Measurements from ENCODE around the gene PTHLH. TPM values are rescaled to one million over a fixed set of nuclear protein-coding genes. Genes with fewer than 3 reads are reported as not detected.
A peak's percentile ranks its signal among the peaks of the same experiment; 100 is the strongest.

Gene PTHLH
- total RNA-seq, 1 donor from 2014 or later: 7.9 TPM

DNA sequence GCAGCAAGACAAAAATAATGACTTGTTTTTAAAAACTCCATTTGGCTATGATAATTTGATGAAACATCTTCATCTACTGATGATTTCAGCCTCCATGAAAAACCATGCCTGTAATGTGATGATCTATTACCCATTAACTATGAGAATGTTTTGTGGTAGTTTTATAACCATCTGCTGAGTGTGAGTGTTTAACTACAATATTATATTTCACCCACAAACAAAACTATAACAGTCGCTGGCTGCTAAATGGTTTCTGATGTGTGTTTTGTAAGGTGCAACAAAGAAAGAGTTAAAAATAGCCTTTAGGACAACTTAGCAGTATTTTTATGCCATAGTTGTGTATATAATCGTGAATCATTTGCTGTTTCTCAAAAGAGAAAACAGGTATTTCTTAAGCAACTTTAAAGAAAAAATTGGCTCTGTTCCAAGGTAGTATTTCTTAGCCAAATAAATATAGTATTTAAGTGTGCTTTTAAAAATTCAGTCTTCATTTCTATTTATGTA is 4.9 kb downstream of the PTHLH start:
- Histone ChIP-seq H3K9me3 (no peaks in the 10 kb centered on the region), H3K4me3 (peak overlapping the region in 1 of 2 donors; percentile 58), H3K4me1 (peaks cover 42% of the 10 kb centered on the region), H3K27me3 (no peaks in the 10 kb centered on the region), H3K27ac (peak overlapping the region; percentile 91), H3K36me3 (peaks cover 0 to 8% of the 10 kb centered on the region in 2 donors)
- intact Hi-C loops (cut with DNase I): no loop called here
- TF ChIP-seq, protein P1, sequence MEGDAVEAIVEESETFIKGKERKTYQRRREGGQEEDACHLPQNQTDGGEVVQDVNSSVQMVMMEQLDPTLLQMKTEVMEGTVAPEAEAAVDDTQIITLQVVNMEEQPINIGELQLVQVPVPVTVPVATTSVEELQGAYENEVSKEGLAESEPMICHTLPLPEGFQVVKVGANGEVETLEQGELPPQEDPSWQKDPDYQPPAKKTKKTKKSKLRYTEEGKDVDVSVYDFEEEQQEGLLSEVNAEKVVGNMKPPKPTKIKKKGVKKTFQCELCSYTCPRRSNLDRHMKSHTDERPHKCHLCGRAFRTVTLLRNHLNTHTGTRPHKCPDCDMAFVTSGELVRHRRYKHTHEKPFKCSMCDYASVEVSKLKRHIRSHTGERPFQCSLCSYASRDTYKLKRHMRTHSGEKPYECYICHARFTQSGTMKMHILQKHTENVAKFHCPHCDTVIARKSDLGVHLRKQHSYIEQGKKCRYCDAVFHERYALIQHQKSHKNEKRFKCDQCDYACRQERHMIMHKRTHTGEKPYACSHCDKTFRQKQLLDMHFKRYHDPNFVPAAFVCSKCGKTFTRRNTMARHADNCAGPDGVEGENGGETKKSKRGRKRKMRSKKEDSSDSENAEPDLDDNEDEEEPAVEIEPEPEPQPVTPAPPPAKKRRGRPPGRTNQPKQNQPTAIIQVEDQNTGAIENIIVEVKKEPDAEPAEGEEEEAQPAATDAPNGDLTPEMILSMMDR (IDR thresholded peaks at IDR 0.05): no peak
- TF ChIP-seq POLR2A (IDR thresholded peaks at IDR 0.05) (no peak), POLR2AphosphoS5 (IDR thresholded peaks at IDR 0.05; ENCODE audit: insufficient read depth in 1 of 2, low read depth in 1 of 2) (no peak)
- DNase-seq (ENCODE audit: extremely low spot score in 2 of 2): no peak

DNA sequence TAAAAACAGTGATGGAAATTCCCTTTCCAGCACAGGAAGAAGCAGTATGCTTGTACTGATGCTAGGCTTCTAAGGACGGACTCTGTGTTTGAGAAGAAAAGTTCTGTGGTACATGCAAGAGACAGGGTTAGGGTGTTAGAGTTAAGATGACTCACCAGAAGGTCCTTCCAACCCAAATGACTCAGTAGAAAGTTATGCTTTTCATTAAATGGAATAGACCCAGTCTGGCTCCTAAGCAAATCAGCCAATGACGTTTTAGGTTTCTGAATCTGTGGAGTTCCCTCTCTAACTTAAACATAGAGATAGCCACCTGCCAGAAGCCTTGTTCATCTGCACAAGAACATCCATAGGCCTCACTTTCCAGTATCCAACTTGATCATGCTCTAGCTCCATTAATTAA is 5.7 kb downstream of the PTHLH start:
- intact Hi-C loops (cut with DNase I): no loop called here
- H3K36me3 ChIP-seq: peaks cover 0 to 11% of the 10 kb centered on the region in 2 donors
- peak overlapping the region in 1 of 2 donors; percentile 58 for H3K4me3 ChIP-seq
- no peaks in the 10 kb centered on the region for H3K27me3 ChIP-seq
- peak overlapping the region; percentile 91 for H3K27ac ChIP-seq
- no peaks in the 10 kb centered on the region for H3K9me3 ChIP-seq
- peaks cover 42% of the 10 kb centered on the region for H3K4me1 ChIP-seq
- TF ChIP-seq, protein P1 (IDR thresholded peaks at IDR 0.05): no peak
- peak in 1 of 2 donors; percentile 65 for TF ChIP-seq POLR2AphosphoS5 (IDR thresholded peaks at IDR 0.05; ENCODE audit: insufficient read depth in 1 of 2, low read depth in 1 of 2)
- DNase-seq (ENCODE audit: extremely low spot score in 2 of 2): no peak

DNA sequence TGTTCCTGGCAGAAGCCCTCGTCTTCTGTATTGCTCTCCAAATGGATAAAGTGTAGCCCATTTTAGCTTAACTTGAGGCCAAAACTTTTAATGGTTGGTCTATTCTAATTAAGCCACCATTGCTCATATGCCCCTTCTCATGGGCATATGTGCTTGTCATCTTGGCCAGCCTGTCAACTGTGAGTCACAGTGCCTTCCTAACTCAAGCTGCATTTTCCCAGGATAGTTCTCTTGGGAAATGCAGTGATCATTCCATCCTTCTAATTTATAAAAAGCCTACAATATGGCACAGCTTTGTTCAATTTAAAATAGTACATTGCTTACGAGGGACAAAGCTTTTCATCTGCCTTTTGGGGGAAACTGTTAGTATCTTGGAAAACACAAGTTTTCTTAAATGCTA is 6.6 kb downstream of the PTHLH start:
- H3K36me3 ChIP-seq: peaks cover 0 to 14% of the 10 kb centered on the region in 2 donors
- H3K4me1 ChIP-seq: peaks cover 36% of the 10 kb centered on the region
- no peak overlapping the region for H3K4me3 ChIP-seq
- intact Hi-C loops (cut with DNase I): no loop called here
- H3K27me3 ChIP-seq: no peaks in the 10 kb centered on the region
- H3K27ac ChIP-seq: peak overlapping the region; percentile 52
- TF ChIP-seq, protein P1 (IDR thresholded peaks at IDR 0.05): no peak
- TF ChIP-seq POLR2AphosphoS5 (IDR thresholded peaks at IDR 0.05; ENCODE audit: insufficient read depth in 1 of 2, low read depth in 1 of 2): no peak
- no peak for TF ChIP-seq POLR2A (IDR thresholded peaks at IDR 0.05)
- DNase-seq (ENCODE audit: extremely low spot score in 2 of 2): no peak
- H3K9me3 ChIP-seq: no peaks in the 10 kb centered on the region

DNA sequence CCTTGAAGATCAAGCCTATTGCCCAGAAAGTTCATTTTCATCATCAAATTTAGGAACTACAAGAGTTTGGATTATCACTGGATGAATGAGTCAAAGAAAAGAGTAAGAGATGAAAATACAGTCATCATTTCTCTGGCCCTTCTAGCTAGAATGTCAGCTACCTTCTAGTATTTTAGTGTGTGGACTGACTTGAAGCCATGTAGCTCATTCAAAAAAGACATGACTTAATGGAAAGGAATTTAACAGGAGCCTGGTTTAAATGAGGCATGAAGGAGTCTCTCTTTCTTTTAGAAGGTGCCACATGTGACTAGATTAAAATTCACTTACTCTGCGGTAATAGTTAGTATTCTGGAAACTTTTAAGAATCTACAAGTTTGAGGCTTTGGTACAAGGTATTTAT is 7.1 kb downstream of the PTHLH start:
- Histone ChIP-seq H3K27ac (peak overlapping the region; percentile 52), H3K4me1 (peaks cover 34% of the 10 kb centered on the region), H3K9me3 (no peaks in the 10 kb centered on the region), H3K27me3 (no peaks in the 10 kb centered on the region), H3K36me3 (peaks cover 0 to 14% of the 10 kb centered on the region in 2 donors), H3K4me3 (no peak overlapping the region)
- intact Hi-C loops (cut with DNase I): no loop called here
- DNase-seq (ENCODE audit: extremely low spot score in 2 of 2): no peak
- no peak for TF ChIP-seq POLR2A (IDR thresholded peaks at IDR 0.05)
- TF ChIP-seq POLR2AphosphoS5 (IDR thresholded peaks at IDR 0.05; ENCODE audit: insufficient read depth in 1 of 2, low read depth in 1 of 2): no peak
- TF ChIP-seq, protein P1 (IDR thresholded peaks at IDR 0.05): no peak

DNA sequence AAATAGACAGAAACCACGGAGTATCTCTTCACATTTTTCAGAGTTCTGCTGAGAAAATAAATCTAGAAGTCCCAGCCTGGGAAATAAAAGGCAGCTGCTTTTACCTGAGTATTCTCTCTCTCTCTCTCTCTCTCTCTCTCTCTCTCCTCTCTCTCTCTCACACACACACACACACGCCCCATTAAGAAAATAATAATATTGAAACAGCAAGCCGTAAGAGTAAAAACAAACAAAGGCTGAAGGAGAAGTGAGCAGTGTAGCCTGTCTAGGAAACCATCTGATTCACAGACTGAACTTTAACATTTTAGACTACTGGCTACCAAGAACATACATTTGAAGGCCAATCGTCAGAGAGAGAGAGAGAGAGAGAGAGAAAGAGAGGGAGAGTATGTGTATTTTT is 8.4 kb downstream of the PTHLH start:
- no peaks in the 10 kb centered on the region for H3K27me3 ChIP-seq
- peaks cover 33% of the 10 kb centered on the region for H3K4me1 ChIP-seq
- intact Hi-C loops (cut with DNase I): no loop called here
- no peak for DNase-seq (ENCODE audit: extremely low spot score in 2 of 2)
- no peaks in the 10 kb centered on the region for H3K9me3 ChIP-seq
- H3K27ac ChIP-seq: no peak overlapping the region
- peaks cover 0 to 14% of the 10 kb centered on the region in 2 donors for H3K36me3 ChIP-seq
- no peak overlapping the region for H3K4me3 ChIP-seq
- no peak for TF ChIP-seq POLR2A (IDR thresholded peaks at IDR 0.05)
- TF ChIP-seq, protein P1 (IDR thresholded peaks at IDR 0.05): no peak
- no peak for TF ChIP-seq POLR2AphosphoS5 (IDR thresholded peaks at IDR 0.05; ENCODE audit: insufficient read depth in 1 of 2, low read depth in 1 of 2)
